Measurements from ENCODE around the gene PHACTR3.
A peak's percentile ranks its signal among the peaks of the same experiment; 100 is the strongest.

Gene PHACTR3

DNA sequence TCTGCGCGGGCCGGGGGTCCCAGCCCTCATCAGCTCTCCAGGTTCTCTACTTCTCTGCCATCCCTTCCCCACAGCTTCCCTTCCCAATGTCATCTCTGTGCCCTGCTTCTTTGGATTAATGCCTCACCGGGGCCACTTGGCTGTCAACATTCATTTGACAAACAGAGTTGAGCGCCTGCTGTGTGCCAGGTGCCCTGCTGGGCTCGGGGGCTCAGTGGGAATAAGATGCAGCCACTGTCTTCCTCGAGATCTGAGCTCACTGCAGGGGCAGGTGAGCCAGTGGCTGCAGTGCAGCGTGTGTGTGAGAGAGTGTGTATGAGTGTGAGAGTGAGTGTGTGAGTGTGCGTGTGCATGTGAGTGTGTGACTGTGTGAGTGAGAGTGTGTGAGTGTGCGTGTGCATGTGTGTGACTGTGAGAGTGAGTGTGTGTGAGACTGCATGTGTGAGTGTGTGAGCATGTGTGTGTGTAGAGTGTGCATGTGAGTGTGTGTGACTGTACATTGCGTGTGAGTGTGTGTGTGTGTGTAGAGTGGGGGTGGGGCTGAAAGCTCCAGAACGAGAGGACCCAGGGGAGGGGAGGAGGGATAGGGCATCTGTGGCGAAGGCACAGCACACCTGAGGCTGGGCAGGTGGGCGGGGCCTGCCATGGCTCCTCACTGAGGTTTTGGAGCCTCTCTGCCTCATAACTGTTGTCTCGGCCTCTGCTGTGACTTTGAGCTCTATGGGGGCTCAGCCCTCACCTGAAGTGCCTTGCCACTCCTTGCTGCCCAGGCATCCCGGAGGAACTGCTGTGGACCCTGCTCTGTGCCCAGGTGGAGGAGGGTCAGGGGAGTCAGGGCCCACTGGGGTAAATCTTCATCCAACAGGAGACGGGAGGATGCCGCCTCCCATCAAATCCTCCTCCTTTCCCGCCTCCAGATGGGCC, 36.5 kb upstream of the PHACTR3 start:
- TF ChIP-seq, protein P1, sequence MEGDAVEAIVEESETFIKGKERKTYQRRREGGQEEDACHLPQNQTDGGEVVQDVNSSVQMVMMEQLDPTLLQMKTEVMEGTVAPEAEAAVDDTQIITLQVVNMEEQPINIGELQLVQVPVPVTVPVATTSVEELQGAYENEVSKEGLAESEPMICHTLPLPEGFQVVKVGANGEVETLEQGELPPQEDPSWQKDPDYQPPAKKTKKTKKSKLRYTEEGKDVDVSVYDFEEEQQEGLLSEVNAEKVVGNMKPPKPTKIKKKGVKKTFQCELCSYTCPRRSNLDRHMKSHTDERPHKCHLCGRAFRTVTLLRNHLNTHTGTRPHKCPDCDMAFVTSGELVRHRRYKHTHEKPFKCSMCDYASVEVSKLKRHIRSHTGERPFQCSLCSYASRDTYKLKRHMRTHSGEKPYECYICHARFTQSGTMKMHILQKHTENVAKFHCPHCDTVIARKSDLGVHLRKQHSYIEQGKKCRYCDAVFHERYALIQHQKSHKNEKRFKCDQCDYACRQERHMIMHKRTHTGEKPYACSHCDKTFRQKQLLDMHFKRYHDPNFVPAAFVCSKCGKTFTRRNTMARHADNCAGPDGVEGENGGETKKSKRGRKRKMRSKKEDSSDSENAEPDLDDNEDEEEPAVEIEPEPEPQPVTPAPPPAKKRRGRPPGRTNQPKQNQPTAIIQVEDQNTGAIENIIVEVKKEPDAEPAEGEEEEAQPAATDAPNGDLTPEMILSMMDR (IDR thresholded peaks at IDR 0.05; ENCODE audit: borderline replicate concordance, control extremely low read depth, extremely low read depth, insufficient read depth, missing control alignments) = no peak
- DNase-seq (ENCODE audit: low spot score) = no peak
- in situ Hi-C loops (cut with MboI; ENCODE audit: low sequenced_read_pairs, unreplicated experiment) = no loop called here

DNA sequence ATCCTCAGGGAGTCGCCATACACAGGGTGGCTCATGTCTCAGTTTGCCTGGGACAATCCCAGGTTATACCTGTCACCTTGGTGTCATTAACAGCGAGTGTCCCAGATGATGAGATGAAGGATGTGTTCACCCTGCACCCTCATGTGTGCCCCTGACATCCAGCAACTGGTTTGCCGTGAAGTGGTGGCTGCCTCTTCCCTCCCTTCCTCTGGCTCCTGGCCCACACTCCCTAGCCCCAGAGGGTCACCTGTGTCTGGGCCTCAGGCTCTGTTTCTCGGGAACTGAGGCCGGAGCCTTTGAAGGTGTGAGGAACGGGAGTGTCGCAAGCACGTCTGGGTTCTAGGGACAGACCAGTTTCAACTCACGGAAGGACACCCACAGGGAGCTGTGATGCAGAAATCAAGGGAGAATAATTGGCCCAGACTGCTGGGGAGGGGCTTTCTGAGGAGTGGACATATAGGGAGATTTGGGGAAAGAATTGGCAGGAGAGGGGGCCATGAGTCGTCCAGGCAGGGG, 35.8 kb upstream of the PHACTR3 start:
- in situ Hi-C loops (cut with MboI; ENCODE audit: low sequenced_read_pairs, unreplicated experiment) = no loop called here
- DNase-seq (ENCODE audit: low spot score) = no peak
- TF ChIP-seq, protein P1 (IDR thresholded peaks at IDR 0.05; ENCODE audit: borderline replicate concordance, control extremely low read depth, extremely low read depth, insufficient read depth, missing control alignments) = no peak

DNA sequence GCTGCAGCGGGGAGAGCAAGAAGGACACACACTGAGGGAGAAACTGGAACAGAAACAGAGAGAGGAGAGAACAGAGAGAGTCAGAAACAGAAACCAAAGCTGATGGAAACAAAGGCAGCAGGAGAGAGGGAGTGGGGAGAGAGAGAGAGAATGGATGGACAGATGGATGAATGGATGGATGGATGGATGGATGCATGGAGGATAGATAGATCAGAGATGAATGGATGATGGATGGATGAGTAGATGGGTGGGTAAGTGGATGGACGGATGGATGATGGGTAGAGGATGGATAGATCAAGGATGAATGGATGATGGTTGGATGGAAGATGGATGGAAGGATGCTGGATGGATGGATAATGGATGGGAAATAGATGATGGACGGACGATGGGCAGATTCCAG, 35.0 kb upstream of the PHACTR3 start:
- in situ Hi-C loops (cut with MboI; ENCODE audit: low sequenced_read_pairs, unreplicated experiment) = no loop called here
- TF ChIP-seq, protein P1 (IDR thresholded peaks at IDR 0.05; ENCODE audit: borderline replicate concordance, control extremely low read depth, extremely low read depth, insufficient read depth, missing control alignments) = no peak

DNA sequence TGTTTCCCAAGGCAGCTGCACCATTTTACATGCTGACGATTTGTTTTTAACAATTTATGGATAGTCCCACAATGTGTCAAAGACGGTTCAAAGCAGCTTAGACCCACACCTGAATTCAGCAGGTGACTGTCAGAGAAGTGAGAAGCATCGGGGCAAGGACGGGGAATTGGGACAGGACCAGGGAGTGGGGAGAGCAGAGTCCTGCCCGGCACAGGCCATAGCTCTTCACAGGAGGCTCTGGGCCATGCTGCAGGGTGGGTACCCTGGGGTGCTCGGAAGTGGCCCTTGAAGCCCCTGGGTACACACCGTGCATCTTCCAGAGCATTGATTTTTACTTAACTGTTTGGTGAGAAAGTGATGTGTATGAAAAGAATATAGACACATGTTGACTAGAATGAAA, 33.2 kb upstream of the PHACTR3 start:
- TF ChIP-seq, protein P1 (IDR thresholded peaks at IDR 0.05; ENCODE audit: borderline replicate concordance, control extremely low read depth, extremely low read depth, insufficient read depth, missing control alignments) = no peak
- in situ Hi-C loops (cut with MboI; ENCODE audit: low sequenced_read_pairs, unreplicated experiment) = no loop called here

More for the DNA sequence above, 35.0 kb upstream of the PHACTR3 start:
- DNase-seq (ENCODE audit: low spot score) = no peak

DNA sequence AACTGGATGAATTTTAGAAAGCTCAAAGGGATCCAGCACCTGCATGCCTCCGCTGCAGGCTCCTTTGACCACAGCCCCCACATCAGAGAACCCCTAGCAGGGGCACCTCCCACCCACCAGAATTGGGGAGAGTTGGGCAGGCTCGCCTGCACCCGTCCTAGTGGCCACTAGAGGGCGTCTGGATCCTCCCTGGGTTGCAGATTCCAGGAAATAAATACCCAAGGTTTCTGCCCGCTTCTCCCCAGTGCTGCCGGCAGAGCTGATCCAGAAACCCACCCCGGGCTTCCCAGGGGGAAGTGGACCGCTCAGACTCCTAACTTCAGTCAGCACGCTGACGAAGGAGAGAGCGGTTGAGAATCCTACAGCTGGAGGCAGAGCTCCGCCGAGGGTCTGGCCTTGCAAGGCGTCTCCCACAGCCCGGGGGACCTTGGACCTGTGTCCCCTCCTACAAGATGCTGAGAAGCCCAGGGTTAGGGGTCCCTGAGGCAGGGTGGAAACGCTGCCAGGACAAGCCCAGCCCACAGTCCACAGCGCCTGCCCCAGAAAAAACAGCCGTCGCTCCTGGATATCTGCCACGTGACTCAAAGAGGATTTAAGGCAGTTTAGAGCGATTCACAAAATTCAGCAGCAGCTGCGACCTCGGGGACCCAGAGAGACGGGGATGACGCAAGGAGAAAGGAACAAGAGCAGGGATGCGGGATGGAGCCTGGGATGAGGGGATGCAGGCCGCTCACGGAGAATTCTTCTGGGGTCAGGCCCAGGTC, 32.6 kb upstream of the PHACTR3 start:
- in situ Hi-C loops (cut with MboI; ENCODE audit: low sequenced_read_pairs, unreplicated experiment) = no loop called here
- peak; percentile 85 for DNase-seq (ENCODE audit: low spot score)
- TF ChIP-seq, protein P1 (IDR thresholded peaks at IDR 0.05; ENCODE audit: borderline replicate concordance, control extremely low read depth, extremely low read depth, insufficient read depth, missing control alignments) = peak; percentile 86

More for the DNA sequence above, 33.2 kb upstream of the PHACTR3 start:
- peak; percentile 16 for DNase-seq (ENCODE audit: low spot score)

DNA sequence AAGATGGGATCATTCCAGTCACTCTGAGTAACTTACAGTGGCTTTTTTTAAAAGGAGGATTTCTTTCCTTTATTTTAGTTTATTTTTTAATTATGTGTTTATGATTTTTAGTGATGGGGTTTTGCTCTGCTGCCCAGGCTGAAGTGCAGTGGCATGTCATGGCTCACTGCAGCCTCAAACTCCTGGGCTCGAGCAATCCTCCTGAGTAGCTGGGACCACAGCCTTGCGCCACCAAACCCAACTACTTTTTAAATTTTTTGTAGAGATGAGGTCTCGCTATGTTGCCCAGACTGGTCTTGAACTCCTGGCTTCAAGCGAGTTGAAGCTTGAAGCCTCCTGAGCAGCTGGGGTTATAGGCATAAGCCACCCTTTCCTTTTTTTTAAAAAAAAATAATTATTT, 31.8 kb upstream of the PHACTR3 start:
- in situ Hi-C loops (cut with MboI; ENCODE audit: low sequenced_read_pairs, unreplicated experiment) = no loop called here
- TF ChIP-seq, protein P1 (IDR thresholded peaks at IDR 0.05; ENCODE audit: borderline replicate concordance, control extremely low read depth, extremely low read depth, insufficient read depth, missing control alignments) = no peak

More for the DNA sequence above, 31.8 kb upstream of the PHACTR3 start:
- no peak for DNase-seq (ENCODE audit: low spot score)
